Fibroblast of skin of left biceps (primary cell): ENCODE results near the gene SETD1B.
"Not testable (repeated sequence)": the region's sequence is repeated elsewhere in the genome, so short reads cannot be mapped to it uniquely, and the experiment has no call there.

Experiments used
- DNase-seq, 2 experiments: peaks; one replicate each; pipeline ENCODE4 v3.0.0-alpha.2; 2013; ENCODE audit warnings: low read depth in 2 of 2

The SETD1B gene

GRCh38 chr12:121780429-121780828 is 23.4 kb upstream of the SETD1B start:
- DNase-seq, result no peak

GRCh38 chr12:121781484-121781997 is 22.3 kb upstream of the SETD1B start:
- DNase-seq, result no peak

GRCh38 chr12:121781998-121782979 is 21.5 kb upstream of the SETD1B start:
- DNase-seq, result no peak

- no peak for DNase-seq
Observed at GRCh38 chr12:121783766-121784165, 20.0 kb upstream of the SETD1B start.

- DNase-seq, result no peak
Observed at GRCh38 chr12:121784460-121784859, 19.3 kb upstream of the SETD1B start.

- DNase-seq, result peak; percentile 77 to 81
Observed at GRCh38 chr12:121786440-121786825, 17.4 kb upstream of the SETD1B start.

- no peak for DNase-seq
Observed at GRCh38 chr12:121787063-121788025, 16.5 kb upstream of the SETD1B start.

- DNase-seq, result no peak
Observed at GRCh38 chr12:121788176-121788818, 15.5 kb upstream of the SETD1B start.

GRCh38 chr12:121789233-121789781 is 14.5 kb upstream of the SETD1B start:
- no peak for DNase-seq

- DNase-seq, result no peak
Observed at GRCh38 chr12:121789800-121790728, 13.7 kb upstream of the SETD1B start.

GRCh38 chr12:121790785-121791184 is 13.0 kb upstream of the SETD1B start:
- DNase-seq, result not testable (repeated sequence)

GRCh38 chr12:121791671-121792551 is 11.9 kb upstream of the SETD1B start:
- no peak for DNase-seq

- DNase-seq, result no peak
Observed at GRCh38 chr12:121792607-121793439, 11.0 kb upstream of the SETD1B start.

GRCh38 chr12:121793440-121793837 is 10.4 kb upstream of the SETD1B start, which contains the start of gene RHOF:
Gene RHOF, minus strand, starts transcription at chr12:121793688. Its CDS starts 55 bp downstream, at chr12:121793633.
- DNase-seq, result no peak

GRCh38 chr12:121793838-121794533 is 9.8 kb upstream of the SETD1B start:
- peak; percentile 70 to 71 for DNase-seq

GRCh38 chr12:121794534-121795033 is 9.2 kb upstream of the SETD1B start:
- no peak for DNase-seq
